Iris pigment epithelial cell (primary cell): ENCODE results near the gene MT1A.
"Not testable (repeated sequence)": the region's sequence is repeated elsewhere in the genome, so short reads cannot be mapped to it uniquely, and the experiment has no call there.

Source experiments
- DNase-seq: peaks from one replicate; pipeline ENCODE4 v3.0.0-alpha.2; 2011; ENCODE audit warnings: low read depth

MT1A gene

DNA sequence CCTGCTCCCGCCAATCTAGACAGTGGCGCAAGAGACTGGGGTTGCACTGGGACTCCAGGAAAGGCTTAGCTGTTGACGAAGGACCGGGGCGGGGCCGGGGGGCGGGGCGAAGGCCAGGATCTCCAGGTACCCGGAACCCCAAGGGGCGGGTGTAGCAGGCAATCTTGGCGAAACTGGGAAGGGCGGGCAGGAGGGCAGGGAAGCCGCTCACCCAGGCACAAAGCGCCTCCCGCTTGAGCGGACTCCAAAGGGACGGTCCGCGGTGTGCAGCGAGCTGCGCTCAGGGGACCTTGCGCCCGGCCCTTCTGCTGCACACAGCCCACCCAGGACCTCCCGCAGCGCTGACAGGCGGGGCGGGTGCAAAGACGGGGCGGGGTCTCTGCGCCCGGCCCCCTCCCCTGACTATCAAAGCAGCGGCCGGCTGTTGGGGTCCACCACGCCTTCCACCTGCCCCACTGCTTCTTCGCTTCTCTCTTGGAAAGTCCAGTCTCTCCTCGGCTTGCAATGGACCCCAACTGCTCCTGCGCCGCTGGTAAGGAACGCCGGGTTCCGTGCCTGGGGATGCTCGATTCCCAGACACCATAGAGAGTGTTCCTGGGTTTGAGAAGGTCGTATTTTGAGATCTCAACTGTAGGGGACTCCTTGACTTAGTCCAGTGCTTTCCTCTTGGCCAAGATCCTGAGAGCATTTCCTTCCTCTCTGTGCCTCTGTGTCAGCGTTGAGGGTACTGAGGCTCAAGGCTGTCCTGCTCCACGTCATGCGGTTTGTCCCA lies 19.3 kb downstream of the MT1A start, which contains the start of gene MT1F:
TSS of gene MT1F (plus strand) at position 405 of the 772 bp plus-strand sequence. CDS start at position 505, 100 bp downstream.
- peak; percentile 31 for DNase-seq

DNA sequence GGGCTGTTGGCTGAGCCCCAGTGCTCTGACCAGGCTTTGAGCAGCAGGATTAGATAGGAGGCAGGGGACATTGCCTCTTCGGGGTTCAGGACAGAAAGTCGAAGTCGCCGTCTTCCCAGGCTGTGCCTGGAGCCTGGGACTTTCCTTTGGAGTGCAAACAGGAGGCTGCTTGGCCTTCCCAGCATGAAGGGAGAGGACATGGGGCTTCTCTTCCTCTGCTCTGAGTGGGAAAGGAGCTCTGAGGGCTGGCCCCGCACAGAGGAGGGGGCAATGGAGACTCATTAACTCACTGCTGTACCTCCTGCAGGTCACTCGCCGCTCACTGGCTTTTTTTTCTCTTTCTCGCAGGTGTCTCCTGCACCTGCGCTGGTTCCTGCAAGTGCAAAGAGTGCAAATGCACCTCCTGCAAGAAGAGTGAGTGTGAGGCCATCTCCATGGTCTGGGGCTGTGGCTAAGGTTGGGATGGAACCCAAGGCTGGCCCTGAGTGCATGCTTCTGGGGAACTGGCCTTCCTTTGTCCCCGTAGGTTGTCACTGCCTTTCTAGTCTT lies 19.9 kb downstream of the MT1A start:
- DNase-seq = no peak

DNA sequence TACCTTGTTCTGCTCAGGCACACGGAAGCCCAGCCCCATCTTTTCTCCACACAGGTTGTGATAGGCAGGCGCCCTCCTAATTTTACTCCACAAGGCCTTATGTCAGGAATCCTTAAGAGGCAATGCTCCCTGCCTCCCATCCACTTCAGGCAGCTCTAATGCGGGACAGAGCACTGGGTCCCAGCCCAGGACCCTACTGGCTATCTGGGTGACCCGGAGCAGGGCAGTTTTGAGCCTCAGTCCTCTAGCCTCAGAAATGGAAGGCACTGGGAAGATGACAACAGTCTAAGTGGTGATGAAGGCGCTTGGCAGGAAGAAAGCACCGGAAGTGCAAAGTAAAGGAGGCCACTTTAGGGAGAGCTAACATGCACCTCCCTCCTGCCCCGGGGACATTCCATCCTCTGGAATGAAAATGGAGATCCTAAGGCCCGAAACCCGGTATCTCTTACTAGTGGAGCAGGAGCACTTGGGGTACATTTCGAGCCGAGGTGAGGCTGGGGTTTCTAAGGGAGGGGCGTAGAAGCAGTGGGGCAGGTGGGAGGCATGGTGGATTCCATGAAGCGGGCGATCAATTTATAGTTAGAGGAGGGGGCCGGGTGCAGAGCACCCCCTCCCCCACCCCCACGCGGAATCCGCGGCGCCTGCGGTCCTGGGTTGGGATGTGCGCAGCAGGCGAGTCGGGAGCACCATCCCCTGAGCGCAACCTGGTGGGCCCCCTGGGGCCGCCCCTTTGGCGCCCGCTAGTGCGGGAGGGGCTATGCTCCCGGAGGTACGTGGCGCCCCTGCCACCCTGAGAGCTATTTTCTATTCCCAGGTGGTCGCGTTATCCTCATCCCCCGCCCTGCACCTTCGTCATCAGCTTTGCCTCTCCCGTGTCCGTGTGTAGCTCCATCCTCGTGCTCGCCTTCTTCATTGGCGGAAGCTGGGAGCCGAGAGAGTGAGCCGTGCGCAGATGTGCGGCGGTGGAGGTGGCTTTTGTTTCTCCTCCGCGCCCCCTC lies 24.2 kb downstream of the MT1A start:
- DNase-seq = no peak

DNA sequence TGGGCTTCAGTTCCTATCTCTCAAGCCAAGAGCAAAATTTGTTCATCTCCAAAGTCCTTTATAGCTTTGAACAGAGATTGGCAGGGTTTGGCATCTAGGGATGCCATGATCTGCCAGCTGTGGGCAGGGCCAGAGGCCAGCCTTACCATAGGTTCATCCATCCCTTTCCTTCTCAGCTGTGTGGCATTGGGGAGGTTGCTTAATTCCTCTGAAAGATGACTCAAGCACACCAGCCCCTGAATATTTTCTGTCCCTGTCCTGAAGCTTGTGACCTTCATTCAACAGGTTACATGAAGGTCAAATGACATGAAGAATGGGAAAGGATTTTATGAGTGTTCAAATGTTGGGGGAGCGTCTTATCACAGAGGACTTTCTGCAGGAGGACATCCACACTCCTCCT lies 26.0 kb downstream of the MT1A start:
- no peak for DNase-seq

DNA sequence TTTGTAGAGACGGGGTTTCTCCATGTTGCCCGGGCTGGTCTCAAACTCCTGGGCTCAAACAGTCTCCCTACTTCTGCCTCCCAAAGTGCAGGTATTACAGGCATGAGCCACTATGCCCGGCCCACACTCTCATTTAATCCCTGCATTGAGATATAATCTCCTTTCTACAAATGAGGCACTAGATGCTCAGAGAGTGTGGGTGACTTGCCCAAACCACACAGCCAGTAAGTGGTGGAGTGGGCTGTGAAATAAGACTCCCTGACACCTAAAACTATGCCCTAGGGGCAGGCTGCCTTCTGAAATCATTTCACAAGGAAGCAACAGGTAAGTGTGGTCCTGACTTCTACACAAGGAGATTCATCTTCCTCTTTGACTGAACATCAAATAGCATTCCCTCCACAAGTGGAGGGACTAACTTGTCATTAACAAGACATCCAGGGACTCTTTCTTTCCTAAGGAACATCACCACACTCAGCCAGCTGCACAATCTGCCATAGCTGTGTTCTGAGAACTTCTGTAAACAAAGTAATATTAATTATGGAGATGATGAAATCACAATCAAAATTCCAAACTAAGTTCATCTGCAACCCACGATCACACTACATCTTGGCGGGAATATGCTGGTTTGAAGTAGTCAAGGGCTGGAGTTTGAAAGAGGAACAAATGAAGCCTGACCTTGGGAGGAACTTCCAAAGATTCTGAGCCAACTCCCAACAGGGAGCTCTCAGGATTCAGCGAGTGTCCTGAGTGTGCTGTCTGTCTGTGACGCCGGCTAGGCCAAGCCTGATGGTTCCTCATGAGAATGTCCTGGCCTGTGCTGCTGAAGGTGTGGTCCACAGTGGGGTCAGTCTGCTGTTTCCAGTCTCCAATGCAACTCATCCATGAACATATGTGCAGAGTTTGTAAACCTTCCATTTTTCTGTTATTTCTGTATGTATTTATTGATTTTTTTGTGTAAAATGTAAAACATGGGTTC lies 27.1 kb downstream of the MT1A start:
- DNase-seq = not testable (repeated sequence)

DNA sequence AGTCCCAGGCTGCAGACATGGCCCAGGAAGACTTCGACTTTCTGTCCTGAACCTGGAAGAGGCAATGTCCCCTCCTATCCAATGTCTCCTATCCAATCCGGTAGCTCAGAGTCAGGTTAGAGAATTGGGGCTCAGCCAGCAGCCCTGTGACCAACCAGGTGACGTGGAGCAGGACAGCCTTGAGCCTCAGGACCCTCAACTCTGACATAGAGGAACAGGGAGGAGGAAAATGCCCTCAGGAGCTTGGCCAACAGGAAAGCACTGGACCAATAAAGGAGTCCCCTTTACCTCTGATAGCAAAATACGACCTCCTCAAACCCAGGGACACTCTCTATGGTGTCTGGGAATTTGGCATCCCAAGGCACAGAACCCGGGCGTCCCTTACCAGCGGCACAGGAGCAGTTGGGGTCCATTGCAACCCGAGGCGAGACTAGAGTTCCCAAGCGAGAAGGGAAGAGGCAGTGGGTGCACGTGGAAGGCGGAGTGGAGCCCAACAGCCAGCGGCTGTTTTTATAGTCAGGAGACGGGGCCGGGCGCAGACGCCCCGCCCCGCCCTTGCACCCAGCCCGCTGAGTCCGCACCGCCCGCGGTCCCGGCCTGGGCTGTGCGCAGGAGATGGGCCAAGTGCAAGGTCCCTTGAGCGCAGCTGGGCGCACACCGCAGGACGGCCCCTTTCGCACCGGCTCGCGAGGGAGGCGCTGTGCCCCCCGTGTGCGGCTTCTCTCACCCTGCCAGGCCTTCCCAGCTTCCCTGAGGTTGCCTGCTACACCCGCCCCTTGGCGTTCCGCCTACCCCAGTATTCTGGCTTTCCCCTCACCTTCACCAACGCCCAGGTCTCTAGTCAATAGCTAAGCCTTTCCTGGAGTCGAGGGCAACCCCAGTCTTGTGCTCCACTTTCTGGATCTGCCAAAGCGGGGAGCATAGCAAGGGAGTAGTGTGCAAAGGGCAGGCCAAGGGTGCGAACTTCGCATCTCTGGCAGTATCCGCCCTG lies 29.4 kb downstream of the MT1A start, which contains the start of gene MT1G:
TSS of gene MT1G (minus strand) at position 485 of the 991 bp plus-strand sequence. CDS start at position 413, 72 bp downstream.
- DNase-seq = peak; percentile 29

DNA sequence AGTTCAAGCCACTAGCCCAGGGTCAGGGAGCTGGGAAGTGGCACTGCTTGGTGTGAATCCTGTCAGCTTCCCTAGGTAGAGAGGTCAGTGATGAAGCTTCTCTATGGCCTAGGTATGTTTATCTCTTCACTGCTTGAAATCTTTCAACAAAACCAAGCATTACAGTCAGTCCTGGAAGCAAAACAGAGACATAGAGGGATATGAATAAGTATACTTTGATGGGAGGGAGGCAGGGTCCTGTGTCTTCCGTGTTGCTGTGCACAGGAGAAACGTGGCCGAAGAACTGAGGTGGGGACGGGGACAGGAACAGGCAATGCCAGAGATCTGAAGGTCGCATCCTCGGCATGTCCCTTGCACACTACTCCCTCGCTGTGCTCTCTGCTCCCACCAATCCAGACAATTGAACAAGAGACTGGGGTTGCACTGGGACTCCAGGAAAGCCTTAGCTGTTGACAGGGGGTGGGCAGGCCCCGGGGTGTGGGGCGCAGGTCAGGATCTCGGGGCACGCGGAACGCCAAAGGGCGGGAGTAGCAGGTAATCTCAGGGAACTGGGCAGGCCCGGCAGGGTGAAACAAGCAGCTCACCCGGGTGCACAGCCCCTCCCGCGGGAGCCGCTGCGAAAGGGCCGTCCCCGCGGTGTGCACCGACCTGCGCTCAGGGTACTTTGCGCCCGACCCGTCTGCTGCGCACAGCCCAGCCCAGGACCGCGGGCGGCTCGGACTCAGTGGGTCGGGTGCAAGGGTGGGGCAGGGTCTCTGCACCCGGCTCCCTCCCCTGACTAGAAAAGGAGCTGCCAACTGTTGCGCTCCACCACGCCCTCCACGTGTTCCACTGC lies 30.8 kb downstream of the MT1A start, which contains the start of gene MT1H:
TSS of gene MT1H (plus strand) at position 810 of the 835 bp plus-strand sequence. CDS start 71 bp downstream, outside the sequence.
- no peak for DNase-seq

DNA sequence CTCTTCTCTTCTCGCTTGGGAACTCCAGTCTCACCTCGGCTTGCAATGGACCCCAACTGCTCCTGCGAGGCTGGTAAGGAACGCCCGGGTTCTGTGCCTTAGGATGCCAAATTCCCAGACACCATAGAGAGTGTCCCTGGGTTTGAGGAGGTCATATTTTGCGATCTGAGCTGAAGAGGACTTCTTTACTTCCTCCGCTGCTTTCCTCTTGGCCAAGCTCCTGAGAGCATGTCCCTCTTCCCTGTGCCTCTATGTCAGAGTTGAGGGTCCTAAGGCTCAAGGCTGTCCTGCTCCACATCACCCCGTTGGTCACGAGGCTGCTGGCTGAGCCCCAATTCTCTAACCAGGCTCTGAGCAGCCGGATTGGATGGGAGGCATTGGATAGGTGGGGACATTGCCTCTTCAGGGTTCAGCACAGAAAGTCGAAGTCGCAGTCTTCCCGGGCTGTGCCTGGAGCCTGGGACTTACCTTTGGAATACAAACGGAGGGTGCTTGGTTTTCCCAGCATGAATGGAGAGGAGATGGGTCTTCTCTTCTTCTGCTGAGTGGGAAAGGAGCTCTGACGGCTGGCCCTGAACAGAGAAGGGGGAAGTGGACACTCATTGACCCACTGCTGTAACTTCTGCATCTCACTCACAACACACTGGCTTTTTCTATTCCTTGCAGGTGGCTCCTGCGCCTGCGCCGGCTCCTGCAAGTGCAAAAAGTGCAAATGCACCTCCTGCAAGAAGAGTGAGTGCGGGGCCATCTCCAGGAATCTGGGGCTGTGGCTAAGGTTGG lies 31.6 kb downstream of the MT1A start:
- DNase-seq = no peak

DNA sequence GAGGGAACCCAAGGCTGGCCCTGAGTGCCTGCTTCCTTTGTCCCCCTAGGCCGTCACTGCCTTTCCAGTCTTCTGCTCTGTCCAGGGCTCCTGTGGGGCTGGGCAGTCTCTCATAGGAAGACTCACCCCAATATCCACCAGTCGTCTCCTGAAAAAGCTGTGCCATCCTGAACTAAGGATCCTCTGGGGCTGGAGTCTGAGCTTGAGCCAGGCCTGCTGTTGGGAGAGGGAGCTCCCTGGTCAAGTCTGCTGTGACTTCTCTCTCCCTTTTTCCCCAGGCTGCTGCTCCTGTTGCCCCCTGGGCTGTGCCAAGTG lies 32.1 kb downstream of the MT1A start:
- DNase-seq = no peak

DNA sequence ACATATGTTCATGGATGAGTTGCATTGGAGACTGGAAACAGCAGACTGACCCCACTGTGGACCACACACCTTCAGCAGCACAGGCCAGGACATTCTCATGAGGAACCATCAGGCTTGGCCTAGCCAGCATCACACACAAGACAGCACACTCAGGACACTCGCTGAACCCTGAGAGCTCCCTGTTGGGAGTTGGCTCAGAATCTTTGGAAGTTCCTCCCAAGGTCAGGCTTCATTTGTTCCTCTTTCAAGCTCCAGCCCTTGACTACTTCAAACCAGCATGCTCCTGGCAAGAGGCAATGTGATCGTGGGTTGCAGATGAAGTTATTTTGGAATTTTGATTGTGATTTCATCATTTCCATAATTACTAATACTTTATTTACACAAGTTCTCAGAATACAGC lies 33.2 kb downstream of the MT1A start:
- DNase-seq = not testable (repeated sequence)

DNA sequence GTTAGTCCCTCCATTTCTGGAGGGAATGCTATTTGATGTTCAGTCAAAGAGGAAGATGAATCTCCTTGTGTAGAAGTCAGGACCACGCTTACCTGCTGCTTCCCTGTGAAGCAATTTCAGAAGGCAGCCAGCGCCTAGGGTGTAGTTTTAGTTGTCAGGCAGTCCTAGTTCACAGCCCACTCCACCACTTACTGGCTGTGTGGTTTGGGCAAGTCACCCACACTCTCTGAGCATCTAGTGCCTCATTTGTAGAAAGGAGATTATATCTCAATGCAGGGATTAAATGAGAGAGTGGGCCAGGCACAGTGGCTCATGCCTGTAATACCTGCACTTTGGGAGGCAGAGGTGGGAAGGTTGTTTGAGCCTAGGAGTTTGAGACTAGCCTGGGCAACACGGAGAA lies 33.7 kb downstream of the MT1A start:
- DNase-seq = not testable (repeated sequence)

DNA sequence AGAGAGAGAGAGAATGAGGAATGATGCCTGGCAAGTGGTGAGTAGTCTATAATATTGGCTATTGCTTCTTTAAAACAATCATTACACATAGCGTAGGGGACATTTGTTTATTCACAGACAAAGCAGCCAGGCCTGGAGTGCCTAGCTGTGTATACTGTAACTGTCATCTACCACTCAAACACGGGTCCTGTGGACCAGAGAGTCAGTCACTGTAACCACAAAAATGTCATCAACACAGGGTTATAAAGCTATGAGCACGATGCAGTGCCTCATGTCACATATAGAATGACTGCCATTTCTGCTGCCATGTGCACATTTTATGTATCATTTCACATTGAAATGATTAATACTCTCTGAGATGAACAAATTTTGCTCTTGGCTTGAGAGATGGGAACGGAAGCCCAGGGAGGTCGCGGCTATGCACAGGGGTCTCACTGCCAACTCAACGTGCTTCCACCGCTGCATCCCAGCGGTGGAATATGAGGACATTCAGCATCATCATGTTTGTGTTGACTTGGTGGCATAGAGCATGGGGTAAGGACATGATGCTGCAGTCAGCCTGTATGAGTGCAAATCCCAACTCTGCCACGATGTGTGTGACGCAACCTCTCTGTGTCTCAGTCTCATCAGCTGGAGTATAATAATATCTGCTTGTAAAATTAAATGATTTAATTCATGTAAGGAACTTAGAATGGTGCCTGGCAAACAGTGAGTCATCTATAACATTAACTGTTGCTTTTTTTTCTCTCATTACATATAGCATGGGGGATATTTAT lies 34.5 kb downstream of the MT1A start:
- DNase-seq = peak; percentile 15

DNA sequence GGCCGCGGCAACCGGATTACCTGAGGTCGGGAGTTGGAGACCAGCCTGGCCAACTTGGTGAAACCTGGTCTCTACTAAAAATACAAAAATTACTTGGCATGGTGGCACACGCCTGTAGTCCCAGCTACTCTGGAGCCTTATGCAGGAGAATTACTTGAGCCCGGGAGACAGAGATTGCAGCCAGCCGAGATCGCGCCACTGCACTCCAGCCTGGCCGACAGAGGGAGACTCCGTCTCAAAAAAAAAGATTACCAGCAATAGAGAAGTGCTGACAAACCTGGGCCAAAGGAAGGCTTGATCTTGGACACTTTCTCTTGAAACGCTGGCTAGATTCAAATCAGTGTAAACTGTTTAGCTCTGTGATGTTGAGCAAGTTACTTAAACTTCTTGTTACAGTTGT lies 35.5 kb downstream of the MT1A start:
- DNase-seq = peak; percentile 33

DNA sequence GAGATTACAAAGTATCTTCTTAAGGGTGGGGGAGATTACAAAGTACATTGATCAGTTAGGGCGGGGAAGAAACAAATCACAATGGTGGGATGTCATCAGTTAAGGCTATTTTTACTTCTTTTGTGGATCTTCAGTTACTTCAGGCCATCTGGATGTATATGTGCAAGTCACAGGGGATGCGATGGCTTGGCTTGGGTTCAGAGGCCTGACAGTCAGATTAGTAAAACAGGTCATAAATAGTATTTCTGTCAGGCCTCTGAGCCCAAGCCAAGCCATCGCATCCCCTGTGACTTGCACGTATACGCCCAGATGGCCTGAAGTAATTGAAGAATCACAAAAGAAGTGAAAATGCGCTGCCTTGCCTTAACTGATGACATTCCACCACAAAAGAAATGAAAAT lies 36.1 kb downstream of the MT1A start:
- DNase-seq = not testable (repeated sequence)

DNA sequence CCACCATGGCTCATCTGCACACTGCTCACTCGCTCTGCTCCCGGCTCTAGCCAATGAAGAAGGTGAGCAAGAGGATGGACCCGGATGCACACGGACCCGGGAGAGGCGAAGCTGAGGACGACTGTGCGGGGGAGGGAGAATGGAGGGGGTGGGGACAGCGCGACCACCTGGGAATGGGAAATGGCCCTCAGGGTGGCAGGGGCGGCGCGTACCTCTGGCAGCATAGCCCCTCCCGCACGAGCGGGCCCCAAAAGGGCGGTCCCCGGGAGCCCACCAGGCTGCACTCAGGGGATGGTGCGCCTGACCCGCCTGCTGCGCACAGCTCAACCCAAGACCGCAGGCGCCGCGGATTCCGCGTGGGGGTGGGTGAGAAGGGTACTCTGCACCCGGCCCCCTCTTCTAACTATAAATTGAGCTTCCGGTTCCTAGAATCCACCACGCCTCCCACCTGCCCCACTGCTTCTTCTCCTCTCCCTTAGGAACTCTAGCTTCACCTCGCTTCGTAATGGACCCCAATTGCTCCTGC lies 37.3 kb downstream of the MT1A start:
- no peak for DNase-seq

DNA sequence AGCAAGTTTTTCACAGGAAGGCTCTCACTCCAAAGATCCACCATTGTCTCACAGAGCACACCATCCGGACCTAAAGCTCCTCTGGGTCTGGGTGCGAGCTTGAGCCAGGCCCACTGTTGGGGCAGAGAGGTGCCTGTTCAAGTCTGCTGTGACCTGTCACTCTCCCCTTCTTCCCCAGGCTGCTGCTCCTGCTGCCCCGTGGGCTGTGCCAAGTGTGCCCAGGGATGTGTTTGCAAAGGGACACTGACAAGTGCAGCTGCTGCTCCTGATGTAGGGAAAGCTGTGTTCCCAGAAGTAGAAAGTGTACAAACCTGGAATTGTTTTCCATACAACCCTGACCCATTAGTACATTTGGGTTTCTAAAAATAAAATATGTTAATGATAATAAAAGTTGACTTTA lies 39.0 kb downstream of the MT1A start:
- DNase-seq = no peak

DNA sequence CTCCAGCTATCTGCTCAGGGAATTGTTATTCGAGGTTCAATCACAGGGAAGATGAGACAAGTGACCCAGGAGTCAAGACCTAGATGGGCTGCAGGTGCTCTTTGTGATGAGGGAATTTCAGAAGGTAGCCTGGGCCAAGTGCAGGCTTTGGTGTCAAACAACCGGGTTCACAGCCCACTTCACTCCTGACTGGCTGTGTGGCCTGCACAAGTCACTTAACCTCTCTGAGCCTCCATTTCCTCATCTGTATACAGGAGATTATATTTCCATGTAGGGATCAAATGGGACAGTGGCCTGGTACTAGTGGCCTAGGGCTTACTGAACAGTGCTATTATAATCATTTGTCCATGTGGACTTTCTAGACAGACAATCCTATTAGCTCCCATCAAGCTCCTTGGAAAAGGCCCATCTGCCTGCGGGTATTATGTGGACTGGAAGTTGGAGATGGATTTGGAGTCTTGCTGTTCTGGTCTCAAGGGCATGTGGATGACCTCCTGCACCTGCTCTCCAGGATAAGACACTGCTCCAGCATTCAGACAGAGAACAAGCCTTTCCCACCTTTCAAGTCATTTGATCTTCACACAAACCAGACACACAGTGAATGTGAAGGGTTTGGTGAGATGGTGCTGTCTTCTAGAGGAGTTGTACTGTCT lies 40.7 kb downstream of the MT1A start:
- no peak for DNase-seq
